Measurements from ENCODE around the gene NLRP6. TPM values are rescaled to one million over a fixed set of nuclear protein-coding genes. Genes with fewer than 3 reads are reported as not detected.

Gene NLRP6
- total RNA-seq, 1 experiment from 2014 or later: not detected

- Histone ChIP-seq H3K79me1 (ENCODE audit: insufficient read depth, low read depth, low read length, poor library complexity, severe bottlenecking) (no peaks in the 10 kb centered on the region), H3K79me2 (ENCODE audit: insufficient read depth, low read length) (no peaks in the 10 kb centered on the region), H3K4me2 (ENCODE audit: insufficient read depth, insufficient read length, low read length) (no peak overlapping the region), H3K56ac (ENCODE audit: insufficient read length, low read depth, low read length) (no peak overlapping the region), H3K14ac (ENCODE audit: insufficient read depth, low read length) (no peak overlapping the region), H3K9ac (ENCODE audit: extremely low read depth, insufficient read length, low read length) (no peak overlapping the region), H3K9me3 (ENCODE audit: control insufficient read depth, low read depth, low read length) (no peaks in the 10 kb centered on the region), H3K4me1 (ENCODE audit: insufficient read depth, low read length) (peaks cover 4% of the 10 kb centered on the region; the same call in 1 of the 2 replicates), H2BK15ac (ENCODE audit: low read depth, low read length) (no peak overlapping the region), H3K4ac (ENCODE audit: low read depth, low read length) (no peak overlapping the region), H2BK120ac (ENCODE audit: low read depth, low read length, poor library complexity, severe bottlenecking) (no peak overlapping the region), H4K20me1 (ENCODE audit: control insufficient read depth, insufficient read depth, insufficient read length) (no peaks in the 10 kb centered on the region), H2AK5ac (ENCODE audit: insufficient read length, low read length) (no peak overlapping the region), H2BK5ac (ENCODE audit: insufficient read length, low read length) (no peak overlapping the region), H3K27ac (ENCODE audit: insufficient read length, low read depth, low read length) (no peak overlapping the region), H2BK12ac (ENCODE audit: insufficient read length, low read depth, low read length) (no peak overlapping the region), H3K18ac (ENCODE audit: insufficient read length, low read depth, low read length) (no peak overlapping the region), H3K23ac (ENCODE audit: insufficient read length, low read depth, low read length) (no peak overlapping the region), H4K8ac (replicated peaks; ENCODE audit: insufficient read length, low read depth, low read length) (no peak overlapping the region), H4K5ac (ENCODE audit: insufficient read length, low read depth, low read length) (no peak overlapping the region), H3K27me3 (ENCODE audit: insufficient read depth, low read length) (no peaks in the 10 kb centered on the region), H2BK20ac (ENCODE audit: low read depth, low read length, poor library complexity, severe bottlenecking) (no peak overlapping the region), H3K23me2 (ENCODE audit: insufficient read length, low read depth, low read length, poor library complexity, severe bottlenecking) (no peaks in the 10 kb centered on the region), H4K91ac (ENCODE audit: insufficient read length, low read depth, low read length) (no peak overlapping the region), H3T11ph (ENCODE audit: low read length) (no peak overlapping the region), H2AFZ (ENCODE audit: low read length) (no peak overlapping the region)
- H3K9me3 Mint-ChIP-seq: peaks cover 11 to 12% of the 10 kb centered on the region in 2 experiments
- H3K27me3 Mint-ChIP-seq (ENCODE audit: low read depth): peaks cover 4% of the 10 kb centered on the region
- DNase-seq: no peak
- H3K4me1 Mint-ChIP-seq: peaks cover 23 to 30% of the 10 kb centered on the region in 2 experiments
- H3K27ac Mint-ChIP-seq: peak overlapping the region in 1 of 3 experiments; percentile 52; a peak in 1 of 7 replicates
- no CpG with 5 or more reads among the region's 3 CpGs for WGBS (ENCODE audit: extremely low coverage, insufficient read length, low lambda C conversion rate)
- H3K36me3 Mint-ChIP-seq (ENCODE audit: insufficient read depth in 1 of 3, low read depth in 3 of 3): peaks cover 4 to 26% (median 10%) of the 10 kb centered on the region in 3 experiments; a peak in 6 of 7 replicates
- no peak for TF ChIP-seq CTCF (conservative IDR thresholded peaks at IDR 0.05)
- no peak overlapping the region for H3K4me3 Mint-ChIP-seq
Measured at GRCh38 chr11:327581-327923, 49.3 kb downstream of the NLRP6 start.

All from H9 (cell line).